Measurements from ENCODE around the gene FBXL2.
"Not testable (repeated sequence)": the region's sequence is repeated elsewhere in the genome, so short reads cannot be mapped to it uniquely, and the experiment has no call there.

Gene FBXL2

DNA sequence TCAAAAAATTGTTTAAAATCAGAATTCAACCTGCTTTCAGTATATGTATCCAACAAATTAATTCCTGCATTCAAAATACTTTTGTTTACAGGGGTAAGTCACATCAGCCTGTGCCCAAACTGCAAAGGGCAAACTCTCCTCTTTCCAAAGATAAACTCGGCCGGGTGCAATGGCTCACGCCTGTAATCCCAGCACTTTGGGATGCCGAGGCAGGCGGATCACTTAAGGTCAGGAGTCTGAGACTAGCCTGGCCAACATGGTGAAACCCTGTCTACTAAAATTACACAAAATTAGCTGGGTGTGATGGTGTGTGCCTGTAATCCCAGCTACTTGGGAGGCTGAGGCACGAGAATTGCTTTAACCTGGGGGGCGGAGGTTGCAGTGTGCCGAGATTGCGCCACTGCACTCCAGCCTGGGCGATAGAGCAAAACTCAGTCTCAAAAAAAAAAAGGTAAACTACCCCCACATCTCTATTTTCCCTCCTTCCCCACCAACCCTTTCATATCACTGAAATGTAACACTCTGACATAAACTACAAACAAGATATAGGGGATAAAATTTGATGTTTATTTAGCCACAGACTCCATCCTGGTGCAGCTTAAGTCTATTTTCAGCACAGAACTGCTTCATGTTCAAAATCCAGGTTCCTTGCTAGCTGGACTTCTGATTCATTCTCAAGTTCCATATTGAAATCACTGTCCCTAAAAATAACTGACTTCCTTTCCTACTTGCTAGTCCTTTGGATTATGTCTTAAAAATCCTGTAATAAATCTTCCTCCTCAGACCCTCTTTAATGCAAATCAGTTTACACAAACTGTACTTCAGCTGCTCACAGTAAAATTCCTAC, 147.6 kb downstream of the FBXL2 start:
- Histone ChIP-seq H3K4me3 (no peak overlapping the region), H3K36me3 (peaks cover 5 to 30% (median 22%) of the 10 kb centered on the region in 3 donors), H3K27ac (no peak overlapping the region), H3K4me1 (peaks cover 0 to 34% (median 9%) of the 10 kb centered on the region in 4 donors), H3K27me3 (no peaks in the 10 kb centered on the region), H3K9me3 (no peaks in the 10 kb centered on the region)
- no peak for DNase-seq
- TF ChIP-seq, protein P1, sequence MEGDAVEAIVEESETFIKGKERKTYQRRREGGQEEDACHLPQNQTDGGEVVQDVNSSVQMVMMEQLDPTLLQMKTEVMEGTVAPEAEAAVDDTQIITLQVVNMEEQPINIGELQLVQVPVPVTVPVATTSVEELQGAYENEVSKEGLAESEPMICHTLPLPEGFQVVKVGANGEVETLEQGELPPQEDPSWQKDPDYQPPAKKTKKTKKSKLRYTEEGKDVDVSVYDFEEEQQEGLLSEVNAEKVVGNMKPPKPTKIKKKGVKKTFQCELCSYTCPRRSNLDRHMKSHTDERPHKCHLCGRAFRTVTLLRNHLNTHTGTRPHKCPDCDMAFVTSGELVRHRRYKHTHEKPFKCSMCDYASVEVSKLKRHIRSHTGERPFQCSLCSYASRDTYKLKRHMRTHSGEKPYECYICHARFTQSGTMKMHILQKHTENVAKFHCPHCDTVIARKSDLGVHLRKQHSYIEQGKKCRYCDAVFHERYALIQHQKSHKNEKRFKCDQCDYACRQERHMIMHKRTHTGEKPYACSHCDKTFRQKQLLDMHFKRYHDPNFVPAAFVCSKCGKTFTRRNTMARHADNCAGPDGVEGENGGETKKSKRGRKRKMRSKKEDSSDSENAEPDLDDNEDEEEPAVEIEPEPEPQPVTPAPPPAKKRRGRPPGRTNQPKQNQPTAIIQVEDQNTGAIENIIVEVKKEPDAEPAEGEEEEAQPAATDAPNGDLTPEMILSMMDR (IDR thresholded peaks at IDR 0.05), result no peak
- intact Hi-C loops (cut with DNase I; ENCODE audit: low total_unique reads), result no loop called here

DNA sequence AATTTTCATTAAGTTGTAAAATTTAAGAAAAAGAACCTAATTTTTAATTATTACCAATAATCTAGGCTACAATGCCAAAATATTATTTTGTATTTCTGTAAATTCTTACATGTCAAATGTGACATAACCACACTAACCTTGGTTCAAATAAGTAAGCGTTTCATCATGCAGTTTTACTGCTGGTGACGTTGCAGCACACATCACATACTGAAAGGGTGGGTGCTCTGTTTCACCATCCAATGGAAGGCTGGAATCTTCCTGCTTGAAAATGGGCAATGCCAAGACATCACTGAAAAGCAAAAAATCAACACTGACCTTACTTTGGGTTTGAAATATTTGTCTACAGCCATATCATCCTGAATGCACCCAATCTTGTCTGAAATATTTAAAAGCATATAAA, 148.2 kb downstream of the FBXL2 start:
- peaks cover 0 to 40% (median 12%) of the 10 kb centered on the region in 4 donors for H3K4me1 ChIP-seq
- TF ChIP-seq, protein P1 (IDR thresholded peaks at IDR 0.05), result no peak

DNA sequence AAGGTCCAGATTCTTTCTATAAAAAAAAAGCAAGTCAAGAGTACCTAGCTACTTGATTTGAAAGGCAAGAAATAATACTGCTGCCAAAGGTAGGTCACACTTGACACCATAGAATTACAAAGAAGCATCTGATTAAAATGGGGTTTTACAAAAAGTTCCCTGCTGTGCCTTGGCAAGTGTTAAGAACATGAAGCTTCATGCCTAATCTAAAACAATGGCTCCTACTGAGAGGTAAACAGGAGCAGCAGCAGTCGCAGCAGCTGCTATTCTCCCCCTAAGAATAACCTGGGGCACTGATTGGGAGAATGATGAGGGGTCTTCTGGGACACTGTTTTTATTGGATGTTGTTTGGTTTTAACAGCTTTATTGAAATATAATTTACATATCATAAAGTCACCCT, 148.8 kb downstream of the FBXL2 start:
- peaks cover 0 to 45% (median 14%) of the 10 kb centered on the region in 4 donors for H3K4me1 ChIP-seq
- H3K27ac ChIP-seq, result no peak overlapping the region
- no peak for DNase-seq
- no peaks in the 10 kb centered on the region for H3K9me3 ChIP-seq
- no peak overlapping the region for H3K4me3 ChIP-seq
- intact Hi-C loops (cut with DNase I; ENCODE audit: low total_unique reads), result no loop called here
- TF ChIP-seq, protein P1 (IDR thresholded peaks at IDR 0.05), result no peak
- H3K27me3 ChIP-seq, result no peaks in the 10 kb centered on the region
- peaks cover 5 to 21% (median 15%) of the 10 kb centered on the region in 3 donors for H3K36me3 ChIP-seq

More for the DNA sequence above, 148.2 kb downstream of the FBXL2 start:
- Histone ChIP-seq H3K36me3 (peaks cover 5 to 27% (median 21%) of the 10 kb centered on the region in 3 donors), H3K9me3 (no peaks in the 10 kb centered on the region), H3K27me3 (no peaks in the 10 kb centered on the region), H3K27ac (no peak overlapping the region), H3K4me3 (no peak overlapping the region)
- no peak for DNase-seq
- intact Hi-C loops (cut with DNase I; ENCODE audit: low total_unique reads), result no loop called here

DNA sequence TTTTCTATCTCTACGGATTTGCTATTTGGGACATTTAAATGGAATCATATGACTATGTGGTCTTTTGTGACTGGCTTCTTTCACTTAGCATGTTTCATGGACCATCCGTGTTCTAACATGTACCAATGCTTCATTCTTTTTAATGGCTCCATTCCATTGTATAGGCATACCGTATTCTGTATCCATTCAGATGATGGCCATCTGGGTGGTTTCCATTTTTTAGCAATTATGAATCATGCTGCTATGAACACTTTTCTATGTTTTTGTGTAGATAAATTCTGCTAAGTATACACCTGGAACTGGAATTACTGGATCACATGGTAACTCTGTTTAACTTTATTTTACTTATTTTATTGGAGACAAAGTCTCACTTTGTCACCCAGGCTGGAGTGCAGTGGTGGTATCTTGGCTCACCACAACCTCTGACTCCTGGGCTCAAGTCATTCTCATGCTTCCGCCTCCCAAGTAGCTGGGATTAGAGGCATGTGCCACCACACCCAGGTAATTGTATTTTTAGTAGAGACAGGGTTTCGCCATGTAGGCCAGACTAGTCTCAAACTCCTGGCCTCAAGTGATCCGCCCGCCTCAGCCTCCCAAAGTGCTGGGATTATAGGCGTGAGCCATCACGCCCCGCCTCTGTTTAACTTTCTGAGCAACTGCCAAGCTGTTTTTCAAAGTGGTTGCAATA, 149.5 kb downstream of the FBXL2 start:
- H3K36me3 ChIP-seq, result peaks cover 5 to 14% (median 8%) of the 10 kb centered on the region in 3 donors
- H3K4me3 ChIP-seq, result no peak overlapping the region
- no peak for DNase-seq
- intact Hi-C loops (cut with DNase I; ENCODE audit: low total_unique reads), result no loop called here
- H3K27me3 ChIP-seq, result no peaks in the 10 kb centered on the region
- TF ChIP-seq, protein P1 (IDR thresholded peaks at IDR 0.05), result no peak
- H3K9me3 ChIP-seq, result no peaks in the 10 kb centered on the region
- H3K27ac ChIP-seq, result no peak overlapping the region
- H3K4me1 ChIP-seq, result peaks cover 0 to 52% (median 15%) of the 10 kb centered on the region in 4 donors

DNA sequence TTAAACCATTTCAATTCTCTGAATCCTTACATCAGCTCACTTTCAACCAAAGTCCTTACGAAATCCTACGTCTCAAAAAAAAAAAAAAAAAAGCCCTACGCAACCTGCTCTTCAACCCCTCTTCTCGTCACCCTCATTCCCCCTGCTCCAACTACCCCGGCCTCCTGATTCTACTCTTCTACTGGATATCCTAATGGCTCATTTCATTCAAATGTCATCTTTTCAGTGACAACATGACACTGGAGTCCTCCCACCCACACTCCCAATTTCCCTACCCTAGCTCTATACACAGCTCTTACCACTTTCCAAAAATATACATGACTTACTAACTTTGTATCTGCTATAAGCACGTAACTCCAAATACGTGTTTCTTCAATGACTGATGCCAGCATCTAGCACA, 151.5 kb downstream of the FBXL2 start:
- no peaks in the 10 kb centered on the region for H3K27me3 ChIP-seq
- peaks cover 0 to 72% (median 24%) of the 10 kb centered on the region in 4 donors for H3K4me1 ChIP-seq
- H3K9me3 ChIP-seq, result no peaks in the 10 kb centered on the region
- H3K4me3 ChIP-seq, result no peak overlapping the region
- TF ChIP-seq, protein P1 (IDR thresholded peaks at IDR 0.05), result no peak
- DNase-seq, result no peak
- no peak overlapping the region for H3K27ac ChIP-seq
- peaks cover 0 to 4% (median 0%) of the 10 kb centered on the region in 3 donors for H3K36me3 ChIP-seq
- intact Hi-C loops (cut with DNase I; ENCODE audit: low total_unique reads), result no loop called here

DNA sequence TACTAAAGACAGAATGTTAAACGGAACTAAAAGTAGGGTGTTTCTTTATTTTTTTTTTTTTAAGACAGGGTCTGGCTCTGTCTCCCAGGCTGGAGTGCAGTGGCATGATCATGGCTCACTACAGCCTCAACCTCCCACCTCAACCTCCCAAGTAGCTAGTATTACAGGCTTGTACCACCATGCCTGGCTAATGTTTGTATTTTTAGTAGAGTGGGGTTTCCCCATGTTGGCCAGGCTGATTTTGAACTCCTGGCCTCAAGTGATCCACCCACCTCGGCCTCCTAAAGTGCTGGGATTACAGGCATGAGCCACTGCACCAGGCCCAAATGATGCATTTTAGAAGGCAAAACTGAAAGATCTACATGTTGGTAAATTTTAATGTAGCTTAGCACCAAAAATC, 152.1 kb downstream of the FBXL2 start:
- peaks cover 0 to 78% (median 25%) of the 10 kb centered on the region in 4 donors for H3K4me1 ChIP-seq
- H3K27ac ChIP-seq, H3K27me3 ChIP-seq: not testable (repeated sequence)

More for the DNA sequence above, 152.1 kb downstream of the FBXL2 start:
- intact Hi-C loops (cut with DNase I; ENCODE audit: low total_unique reads); H3K36me3 ChIP-seq; H3K4me3 ChIP-seq; DNase-seq; H3K9me3 ChIP-seq: not testable (repeated sequence)

All from tibial artery (tissue), 4 donors.